Measurements from ENCODE around the gene TLX2. TPM values are rescaled to one million over a fixed set of nuclear protein-coding genes. Genes with fewer than 3 reads are reported as not detected.

The TLX2 gene
- total and polyA plus RNA-seq, 2 of the 13 experiments (the other 11 are each of a cell fraction or from before 2014, with no cell fraction given) = 0.05 to 0.20 TPM

DNA sequence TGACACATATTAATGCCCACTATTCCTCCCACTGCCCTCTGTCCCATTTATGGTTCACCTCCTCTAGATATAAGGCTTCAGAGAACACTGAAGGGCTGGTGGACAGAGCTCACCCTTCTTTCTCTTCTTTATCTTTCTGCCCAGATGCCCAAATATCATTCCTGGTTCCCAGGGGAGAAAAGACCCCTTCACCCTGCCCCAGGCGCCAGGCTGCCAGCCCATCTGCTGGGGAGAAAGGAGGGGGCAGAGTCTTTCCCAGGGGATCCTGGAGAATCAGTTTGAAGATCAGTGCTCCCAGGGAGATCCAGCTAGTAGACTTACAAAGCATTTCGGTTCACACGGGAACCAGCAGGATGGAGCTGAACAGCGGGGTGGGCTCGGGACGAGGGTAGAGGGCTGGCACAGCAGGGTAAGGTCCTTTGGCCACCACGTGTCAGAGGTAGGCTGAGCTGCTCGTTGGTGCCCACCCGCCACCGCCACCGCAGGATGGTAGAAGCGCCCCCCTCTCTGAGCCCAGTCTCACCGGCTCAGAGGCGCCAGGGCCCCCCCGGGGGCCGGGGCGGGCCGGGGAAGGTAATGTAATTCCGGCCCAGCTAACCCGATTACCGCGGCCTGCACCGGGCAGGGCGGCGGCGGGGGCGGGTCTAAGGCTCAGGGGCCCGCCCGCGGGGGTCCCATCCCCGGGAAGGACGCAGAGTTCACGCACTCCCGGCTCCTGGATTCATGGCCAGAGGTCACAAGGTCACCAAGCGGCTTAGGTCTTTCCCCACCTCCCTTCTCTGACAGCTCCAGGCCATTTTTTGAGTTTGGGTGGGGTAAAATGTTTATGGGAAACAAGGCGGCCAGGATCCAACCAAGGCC lies 1.3 kb upstream of the TLX2 start (continued):
- no peak for TF ChIP-seq ZNF143 (CRISPR knock-in tag; IDR thresholded peaks at IDR 0.05)
- no peak for TF ChIP-seq SIN3A (IDR thresholded peaks at IDR 0.05; ENCODE audit: borderline replicate concordance, low read depth, low read length)
- no peak for TF ChIP-seq HNRNPH1 (optimal IDR thresholded peaks at IDR 0.05; ENCODE audit: low read depth, low read length)
- peak; percentile 11; the same call in 1 of the 2 replicates for TF ChIP-seq RXRA (CRISPR knock-in tag; IDR thresholded peaks at IDR 0.05)
- TF ChIP-seq ZNF629 (CRISPR knock-in tag; conservative IDR thresholded peaks at IDR 0.05) = no peak
- TF ChIP-seq RARG (CRISPR knock-in tag; IDR thresholded peaks at IDR 0.05; ENCODE audit: low read depth) = no peak
- TF ChIP-seq MLLT10 (CRISPR knock-in tag; IDR thresholded peaks at IDR 0.05) = no peak
- TF ChIP-seq, protein P1, sequence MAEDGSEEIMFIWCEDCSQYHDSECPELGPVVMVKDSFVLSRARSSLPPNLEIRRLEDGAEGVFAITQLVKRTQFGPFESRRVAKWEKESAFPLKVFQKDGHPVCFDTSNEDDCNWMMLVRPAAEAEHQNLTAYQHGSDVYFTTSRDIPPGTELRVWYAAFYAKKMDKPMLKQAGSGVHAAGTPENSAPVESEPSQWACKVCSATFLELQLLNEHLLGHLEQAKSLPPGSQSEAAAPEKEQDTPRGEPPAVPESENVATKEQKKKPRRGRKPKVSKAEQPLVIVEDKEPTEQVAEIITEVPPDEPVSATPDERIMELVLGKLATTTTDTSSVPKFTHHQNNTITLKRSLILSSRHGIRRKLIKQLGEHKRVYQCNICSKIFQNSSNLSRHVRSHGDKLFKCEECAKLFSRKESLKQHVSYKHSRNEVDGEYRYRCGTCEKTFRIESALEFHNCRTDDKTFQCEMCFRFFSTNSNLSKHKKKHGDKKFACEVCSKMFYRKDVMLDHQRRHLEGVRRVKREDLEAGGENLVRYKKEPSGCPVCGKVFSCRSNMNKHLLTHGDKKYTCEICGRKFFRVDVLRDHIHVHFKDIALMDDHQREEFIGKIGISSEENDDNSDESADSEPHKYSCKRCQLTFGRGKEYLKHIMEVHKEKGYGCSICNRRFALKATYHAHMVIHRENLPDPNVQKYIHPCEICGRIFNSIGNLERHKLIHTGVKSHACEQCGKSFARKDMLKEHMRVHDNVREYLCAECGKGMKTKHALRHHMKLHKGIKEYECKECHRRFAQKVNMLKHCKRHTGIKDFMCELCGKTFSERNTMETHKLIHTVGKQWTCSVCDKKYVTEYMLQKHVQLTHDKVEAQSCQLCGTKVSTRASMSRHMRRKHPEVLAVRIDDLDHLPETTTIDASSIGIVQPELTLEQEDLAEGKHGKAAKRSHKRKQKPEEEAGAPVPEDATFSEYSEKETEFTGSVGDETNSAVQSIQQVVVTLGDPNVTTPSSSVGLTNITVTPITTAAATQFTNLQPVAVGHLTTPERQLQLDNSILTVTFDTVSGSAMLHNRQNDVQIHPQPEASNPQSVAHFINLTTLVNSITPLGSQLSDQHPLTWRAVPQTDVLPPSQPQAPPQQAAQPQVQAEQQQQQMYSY (CRISPR knock-in tag; IDR thresholded peaks at IDR 0.05) = no peak
- no peak for TF ChIP-seq ZNF883 (CRISPR knock-in tag; IDR thresholded peaks at IDR 0.05; ENCODE audit: not compliant biosample characterization)
- no peak for TF ChIP-seq U2AF2 (IDR thresholded peaks at IDR 0.05; ENCODE audit: low read depth, low read length)
- TF ChIP-seq, protein P2, sequence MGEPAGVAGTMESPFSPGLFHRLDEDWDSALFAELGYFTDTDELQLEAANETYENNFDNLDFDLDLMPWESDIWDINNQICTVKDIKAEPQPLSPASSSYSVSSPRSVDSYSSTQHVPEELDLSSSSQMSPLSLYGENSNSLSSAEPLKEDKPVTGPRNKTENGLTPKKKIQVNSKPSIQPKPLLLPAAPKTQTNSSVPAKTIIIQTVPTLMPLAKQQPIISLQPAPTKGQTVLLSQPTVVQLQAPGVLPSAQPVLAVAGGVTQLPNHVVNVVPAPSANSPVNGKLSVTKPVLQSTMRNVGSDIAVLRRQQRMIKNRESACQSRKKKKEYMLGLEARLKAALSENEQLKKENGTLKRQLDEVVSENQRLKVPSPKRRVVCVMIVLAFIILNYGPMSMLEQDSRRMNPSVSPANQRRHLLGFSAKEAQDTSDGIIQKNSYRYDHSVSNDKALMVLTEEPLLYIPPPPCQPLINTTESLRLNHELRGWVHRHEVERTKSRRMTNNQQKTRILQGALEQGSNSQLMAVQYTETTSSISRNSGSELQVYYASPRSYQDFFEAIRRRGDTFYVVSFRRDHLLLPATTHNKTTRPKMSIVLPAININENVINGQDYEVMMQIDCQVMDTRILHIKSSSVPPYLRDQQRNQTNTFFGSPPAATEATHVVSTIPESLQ (CRISPR knock-in tag; conservative IDR thresholded peaks at IDR 0.05) = no peak
- no peak for TF ChIP-seq ATF7 (IDR thresholded peaks at IDR 0.05)
- TF ChIP-seq ATF7 (CRISPR knock-in tag; IDR thresholded peaks at IDR 0.05) = no peak
- no peak for TF ChIP-seq ZNF556 (CRISPR knock-in tag; IDR thresholded peaks at IDR 0.05; ENCODE audit: borderline replicate concordance)
- TF ChIP-seq ZC3H13 (CRISPR knock-in tag; IDR thresholded peaks at IDR 0.05) = peak; percentile 83
- peak; percentile 55 for TF ChIP-seq PAXIP1 (CRISPR knock-in tag; conservative IDR thresholded peaks at IDR 0.05)
- peak; percentile 75; the same call in 1 of the 2 replicates for TF ChIP-seq GZF1 (CRISPR knock-in tag; IDR thresholded peaks at IDR 0.05)
- no peak for TF ChIP-seq ZBTB21 (CRISPR knock-in tag; IDR thresholded peaks at IDR 0.05)
- TF ChIP-seq ZKSCAN5 (CRISPR knock-in tag; IDR thresholded peaks at IDR 0.05) = no peak
- no peak for TF ChIP-seq TOPORS (CRISPR knock-in tag; IDR thresholded peaks at IDR 0.05)
- no peak for TF ChIP-seq ZNF510 (CRISPR knock-in tag; IDR thresholded peaks at IDR 0.05; ENCODE audit: low read depth)
- no peak for TF ChIP-seq MTF1 (CRISPR knock-in tag; IDR thresholded peaks at IDR 0.05)

Data from HepG2 (cell line).